CD14-positive monocyte (primary cell): Measurements from ENCODE around the gene PRIM2. TPM values are rescaled to one million over a fixed set of nuclear protein-coding genes. Genes with fewer than 3 reads are reported as not detected.

Source experiments
- DNase-seq, 3 donors: peaks; one replicate each; pipeline ENCODE4 v3.0.0-alpha.2; 2011 to 2022
- H2AFZ ChIP-seq: 2 replicates; pipeline ENCODE4 v1.6.0; 2012; ENCODE audit warnings: mild to moderate bottlenecking, low read depth, low read length, inconsistent platforms; ENCODE audit not compliant: insufficient read depth, poor library complexity, severe bottlenecking
- H3K27ac ChIP-seq, 2 donors: 1 replicate in 1 of 2; 2 replicates in 1 of 2; pipeline ENCODE4 v1.5.1; 2012 to 2013; ENCODE audit warnings: low read length in 2 of 2, control low read depth in 1 of 2, inconsistent platforms in 1 of 2, low read depth in 1 of 2, mild to moderate bottlenecking in 1 of 2
- H3K27me3 ChIP-seq, 2 donors: one replicate each; pipeline versions ENCODE4 v1.6.0 to v1.6.1; 2011 to 2013; ENCODE audit warnings: low read length in 2 of 2; ENCODE audit not compliant: control insufficient read depth in 2 of 2, insufficient read depth in 2 of 2
- H3K36me3 ChIP-seq, 2 donors: replicated peaks in 1 of 2; 1 replicate in 1 of 2; 2 replicates in 1 of 2; pipeline versions ENCODE4 v1.5.1 to v1.6.1; 2012 to 2013; ENCODE audit warnings: low read length in 2 of 2, control low read depth in 1 of 2, inconsistent platforms in 1 of 2, mild to moderate bottlenecking in 1 of 2; ENCODE audit not compliant: insufficient read depth in 2 of 2, control insufficient read depth in 1 of 2
- H3K4me1 ChIP-seq, 2 donors: 1 replicate in 1 of 2; 2 replicates in 1 of 2; pipeline versions ENCODE4 v1.5.1 to v1.6.1; 2012 to 2013; ENCODE audit warnings: low read length in 2 of 2, control low read depth in 1 of 2, inconsistent platforms in 1 of 2, mild to moderate bottlenecking in 1 of 2, moderate library complexity in 1 of 2; ENCODE audit not compliant: insufficient read depth in 2 of 2, control insufficient read depth in 1 of 2
- H3K4me2 ChIP-seq: replicated peaks from 2 replicates; pipeline ENCODE3; 2012; ENCODE audit warnings: low read length, moderate library complexity, mild to moderate bottlenecking; ENCODE audit not compliant: poor library complexity, severe bottlenecking; ENCODE audit errors: extremely low read depth
- H3K4me3 ChIP-seq, 3 experiments: fragments of 200-600 bp in 1 of 3; sonication (generic) in 1 of 3; replicated peaks in 1 of 3; 1 replicate in 2 of 3; 2 replicates in 1 of 3; pipeline ENCODE4 v1.5.1; 2011 to 2013; ENCODE audit warnings: low read length in 3 of 3, mild to moderate bottlenecking in 3 of 3, control low read depth in 2 of 3, low read depth in 2 of 3, inconsistent platforms in 1 of 3, moderate library complexity in 1 of 3
- H3K79me2 ChIP-seq: 2 replicates; pipeline ENCODE4 v1.6.0; 2012; ENCODE audit warnings: mild to moderate bottlenecking, control low read depth, inconsistent platforms, low read length, moderate library complexity; ENCODE audit not compliant: insufficient read depth
- H3K9ac ChIP-seq: 2 replicates; pipeline ENCODE4 v1.6.0; 2017; ENCODE audit warnings: low read length, mild to moderate bottlenecking; ENCODE audit not compliant: insufficient read depth, poor library complexity, severe bottlenecking
- H3K9me3 ChIP-seq, 2 donors: replicated peaks in 1 of 2; 1 replicate in 1 of 2; 2 replicates in 1 of 2; pipeline versions ENCODE4 v1.5.1 to v1.6.1; 2012 to 2013; ENCODE audit warnings: low read length in 2 of 2, control low read depth in 1 of 2; ENCODE audit not compliant: control insufficient read depth in 1 of 2, insufficient read depth in 1 of 2
- H4K20me1 ChIP-seq: 2 replicates; pipeline ENCODE4 v1.6.0; 2012; ENCODE audit warnings: mild to moderate bottlenecking, low read length, control low read depth, moderate library complexity; ENCODE audit not compliant: insufficient read depth
- H3K27ac Mint-ChIP-seq, 7 donors: one replicate each; pipeline ENCODE4 v1.8.0; 2020; ENCODE audit warnings: mild to moderate bottlenecking in 7 of 7, mixed read lengths in 7 of 7, moderate library complexity in 6 of 7, inconsistent platforms in 2 of 7
- H3K27me3 Mint-ChIP-seq, 3 donors: one replicate each; pipeline ENCODE4 v1.8.0; 2021 to 2022; ENCODE audit warnings: low read depth in 3 of 3, mild to moderate bottlenecking in 3 of 3, mixed read lengths in 3 of 3, moderate library complexity in 3 of 3, inconsistent platforms in 1 of 3
- H3K36me3 Mint-ChIP-seq, 2 donors: one replicate each; pipeline ENCODE4 v1.8.0; 2020; ENCODE audit warnings: mixed read lengths in 2 of 2, inconsistent platforms in 1 of 2, mild to moderate bottlenecking in 1 of 2
- H3K4me1 Mint-ChIP-seq: one replicate; pipeline ENCODE4 v1.8.0; 2020; ENCODE audit warnings: mild to moderate bottlenecking, mixed read lengths
- H3K4me3 Mint-ChIP-seq, 2 donors: one replicate each; pipeline ENCODE4 v1.8.0; 2020; ENCODE audit warnings: mild to moderate bottlenecking in 2 of 2, mixed read lengths in 2 of 2, moderate library complexity in 1 of 2
- H3K9me3 Mint-ChIP-seq, 7 donors: one replicate each; pipeline ENCODE4 v1.8.0; 2020 to 2022; ENCODE audit warnings: mixed read lengths in 7 of 7, mild to moderate bottlenecking in 6 of 7, moderate library complexity in 6 of 7, inconsistent platforms in 2 of 7
- WGBS: methylation state at CpG from one replicate; pipeline ENCODE4 v1.1.5; 2013; ENCODE audit warnings: missing lambda C conversion rate; ENCODE audit not compliant: insufficient coverage; 5-methylcytosine and 5-hydroxymethylcytosine counted together
- intact Hi-C, 2 donors: fragments of 100-400 bp; cut with micrococcal nuclease; formaldehyde crosslinking; loops; one replicate each; pipeline versions ENCODE4 v1.15.0 to v1.15.1; 2023
- polyA plus RNA-seq, 3 donors: library from polyadenylated mRNA; depleted of rRNA in 1 of 3; unstranded in 2 of 3; stranded (reverse) in 1 of 3; fragments of 300-500 nt in 2 of 3; fragments of >200 nt in 1 of 3; fragmentation: Illumina TruSeq in 2 of 3; gene quantifications; 1 replicate in 2 of 3; 2 replicates in 1 of 3; pipeline ENCODE4 v1.2.3, GENCODE V29; 2012 to 2021
- TF ChIP-seq, protein P1 (sequence below): fragments of 200-600 bp; IDR thresholded peaks from one replicate; pipeline ENCODE4 v1.8.0; 2022; ENCODE audit warnings: antibody characterized with exemption, mild to moderate bottlenecking

The PRIM2 gene
- polyA plus RNA-seq, 3 donors: 2.8 to 5.1 (median 4.2) TPM

DNA sequence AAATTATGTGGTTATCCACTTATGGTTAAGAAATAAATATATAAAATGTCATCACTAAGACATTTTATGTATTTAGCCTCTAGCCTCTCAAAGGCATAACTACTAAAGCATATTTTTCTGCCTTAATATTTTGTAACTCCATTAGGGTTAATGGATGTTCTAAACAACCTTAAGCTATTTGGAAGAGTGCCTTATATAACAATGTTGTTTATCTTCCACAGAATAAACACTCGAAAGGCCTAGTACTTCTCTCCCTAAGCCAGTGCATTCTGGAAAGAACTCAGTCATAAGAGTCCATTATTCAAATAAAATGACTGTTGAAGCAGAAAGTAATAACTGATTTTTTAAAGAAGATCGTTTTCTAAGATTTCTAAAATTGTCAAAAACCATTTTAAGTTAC, 15.0 kb upstream of the PRIM2 start:
- no peak overlapping the region for H3K9ac ChIP-seq
- WGBS: no CpG with 5 or more reads among the region's 2 CpGs
- no peaks in the 10 kb centered on the region for H3K4me1 ChIP-seq
- no peaks in the 10 kb centered on the region for H3K27me3 ChIP-seq
- H4K20me1 ChIP-seq: no peaks in the 10 kb centered on the region
- no peak overlapping the region for H3K4me2 ChIP-seq
- TF ChIP-seq, protein P1, sequence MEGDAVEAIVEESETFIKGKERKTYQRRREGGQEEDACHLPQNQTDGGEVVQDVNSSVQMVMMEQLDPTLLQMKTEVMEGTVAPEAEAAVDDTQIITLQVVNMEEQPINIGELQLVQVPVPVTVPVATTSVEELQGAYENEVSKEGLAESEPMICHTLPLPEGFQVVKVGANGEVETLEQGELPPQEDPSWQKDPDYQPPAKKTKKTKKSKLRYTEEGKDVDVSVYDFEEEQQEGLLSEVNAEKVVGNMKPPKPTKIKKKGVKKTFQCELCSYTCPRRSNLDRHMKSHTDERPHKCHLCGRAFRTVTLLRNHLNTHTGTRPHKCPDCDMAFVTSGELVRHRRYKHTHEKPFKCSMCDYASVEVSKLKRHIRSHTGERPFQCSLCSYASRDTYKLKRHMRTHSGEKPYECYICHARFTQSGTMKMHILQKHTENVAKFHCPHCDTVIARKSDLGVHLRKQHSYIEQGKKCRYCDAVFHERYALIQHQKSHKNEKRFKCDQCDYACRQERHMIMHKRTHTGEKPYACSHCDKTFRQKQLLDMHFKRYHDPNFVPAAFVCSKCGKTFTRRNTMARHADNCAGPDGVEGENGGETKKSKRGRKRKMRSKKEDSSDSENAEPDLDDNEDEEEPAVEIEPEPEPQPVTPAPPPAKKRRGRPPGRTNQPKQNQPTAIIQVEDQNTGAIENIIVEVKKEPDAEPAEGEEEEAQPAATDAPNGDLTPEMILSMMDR: no peak
- no peaks in the 10 kb centered on the region for H3K4me1 Mint-ChIP-seq
- no peak overlapping the region for H2AFZ ChIP-seq
- H3K27ac ChIP-seq: no peak overlapping the region
- H3K27ac Mint-ChIP-seq: no peak overlapping the region
- no peaks in the 10 kb centered on the region for H3K79me2 ChIP-seq
- no peaks in the 10 kb centered on the region for H3K36me3 ChIP-seq
- no peak overlapping the region for H3K4me3 Mint-ChIP-seq
- intact Hi-C loops: no loop called here
- H3K27me3 Mint-ChIP-seq: peaks cover 2 to 7% (median 6%) of the 10 kb centered on the region in 3 donors
- no peaks in the 10 kb centered on the region for H3K9me3 ChIP-seq
- H3K36me3 Mint-ChIP-seq: no peaks in the 10 kb centered on the region
- H3K9me3 Mint-ChIP-seq: no peaks in the 10 kb centered on the region
- no peak for DNase-seq
- no peak overlapping the region for H3K4me3 ChIP-seq

DNA sequence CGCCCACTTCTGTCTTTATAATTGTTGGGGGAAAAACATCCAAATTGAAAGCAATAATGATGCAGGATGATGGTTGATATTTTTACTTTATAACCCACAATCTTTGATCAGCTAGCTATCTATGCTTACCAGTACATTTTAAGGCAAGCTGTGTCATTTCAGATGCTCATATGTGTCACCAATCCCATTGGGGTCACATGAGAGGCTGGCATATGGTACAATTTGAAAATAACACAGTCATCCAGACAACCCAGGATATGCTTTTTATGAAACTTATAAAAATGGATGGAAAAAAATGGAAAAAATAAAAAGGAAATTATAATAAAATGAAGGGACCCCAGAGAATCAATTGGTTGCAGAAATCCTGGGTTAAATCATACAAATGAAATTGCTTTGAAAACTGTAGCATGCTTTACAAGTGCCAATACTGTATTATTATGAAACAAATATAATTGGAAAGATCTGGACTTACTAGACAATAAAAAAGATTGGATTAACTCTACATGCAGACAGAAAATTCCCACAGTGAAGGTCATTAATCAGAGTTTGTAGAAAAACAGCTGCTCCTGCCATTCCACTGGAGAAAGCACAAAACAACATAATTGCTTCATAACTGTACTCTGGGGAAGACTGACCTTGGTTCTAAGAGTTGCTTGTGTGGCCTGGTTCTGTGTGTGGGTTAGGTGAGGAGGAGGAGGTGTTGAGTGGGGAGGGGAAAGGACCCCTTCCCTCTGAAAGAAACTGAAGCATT, 13.3 kb upstream of the PRIM2 start:
- intact Hi-C loops: no loop called here
- no peak overlapping the region for H3K4me2 ChIP-seq
- WGBS: no CpG with 5 or more reads among the region's 1 CpG
- H3K79me2 ChIP-seq: no peaks in the 10 kb centered on the region
- H3K9me3 ChIP-seq: no peaks in the 10 kb centered on the region
- no peaks in the 10 kb centered on the region for H3K4me1 ChIP-seq
- H3K36me3 ChIP-seq: no peaks in the 10 kb centered on the region
- no peaks in the 10 kb centered on the region for H4K20me1 ChIP-seq
- no peak overlapping the region for H3K4me3 ChIP-seq
- H2AFZ ChIP-seq: no peak overlapping the region
- H3K27ac Mint-ChIP-seq: no peak overlapping the region
- no peak overlapping the region for H3K27ac ChIP-seq
- H3K4me3 Mint-ChIP-seq: no peak overlapping the region
- no peak for DNase-seq
- peaks cover 0 to 8% (median 6%) of the 10 kb centered on the region in 3 donors for H3K27me3 Mint-ChIP-seq
- H3K9ac ChIP-seq: no peak overlapping the region
- no peaks in the 10 kb centered on the region for H3K9me3 Mint-ChIP-seq
- no peaks in the 10 kb centered on the region for H3K4me1 Mint-ChIP-seq
- no peaks in the 10 kb centered on the region for H3K36me3 Mint-ChIP-seq
- TF ChIP-seq, protein P1: no peak
- H3K27me3 ChIP-seq: no peaks in the 10 kb centered on the region
